IPS DF 6.9 (cell line): Measurements from ENCODE around the gene SUPT3H.

Experiments used
- DNase-seq: peaks from one replicate; pipeline ENCODE4 v3.0.0-alpha.2; 2013; ENCODE audit warnings: low read depth, low spot score
- H3K27ac ChIP-seq: one replicate; pipeline ENCODE4 v1.5.1; 2013; ENCODE audit warnings: low read length, control low read depth
- H3K27me3 ChIP-seq: 2 replicates; pipeline ENCODE4 v1.6.1; 2013; ENCODE audit warnings: mild to moderate bottlenecking, low read length; ENCODE audit not compliant: control insufficient read depth, insufficient read depth
- H3K36me3 ChIP-seq: 2 replicates; pipeline ENCODE4 v1.6.1; 2013; ENCODE audit warnings: low read length; ENCODE audit not compliant: control insufficient read depth, insufficient read depth
- H3K4me1 ChIP-seq: 2 replicates; pipeline ENCODE4 v1.6.1; 2013; ENCODE audit warnings: low read length; ENCODE audit not compliant: control insufficient read depth, insufficient read depth
- H3K4me3 ChIP-seq: 2 replicates; pipeline ENCODE4 v1.5.1; 2013; ENCODE audit warnings: mild to moderate bottlenecking, low read length
- H3K9me3 ChIP-seq: 2 replicates; pipeline ENCODE4 v1.6.1; 2013; ENCODE audit warnings: low read length, inconsistent platforms; ENCODE audit not compliant: control insufficient read depth, insufficient read depth
- WGBS: extraction: QIAGEN DNeasy Blood & Tissue Kit; methylation state at CpG from one replicate; pipeline ENCODE4 v1.1.7; 2013; ENCODE audit warnings: mixed read lengths, missing lambda C conversion rate; ENCODE audit not compliant: insufficient read length, insufficient coverage; 5-methylcytosine and 5-hydroxymethylcytosine counted together

The SUPT3H gene

GRCh38 chr6:45326698-45327417, 50.9 kb downstream of the SUPT3H start:
- no peaks in the 10 kb centered on the region for H3K27me3 ChIP-seq
- H3K9me3 ChIP-seq, result no peaks in the 10 kb centered on the region
- no CpG with 5 or more reads among the region's 5 CpGs for WGBS
- no peak for DNase-seq
- no peak overlapping the region for H3K27ac ChIP-seq
- H3K4me1 ChIP-seq, result no peaks in the 10 kb centered on the region
- H3K36me3 ChIP-seq, result no peaks in the 10 kb centered on the region
- H3K4me3 ChIP-seq, result no peak overlapping the region

- H3K4me1 ChIP-seq, result no peaks in the 10 kb centered on the region
- no peak for DNase-seq
- no peaks in the 10 kb centered on the region for H3K36me3 ChIP-seq
- no peak overlapping the region for H3K4me3 ChIP-seq
- no CpG with 5 or more reads among the region's 3 CpGs for WGBS
- H3K27ac ChIP-seq, result no peak overlapping the region
- no peaks in the 10 kb centered on the region for H3K9me3 ChIP-seq
- no peaks in the 10 kb centered on the region for H3K27me3 ChIP-seq
Measured at GRCh38 chr6:45323656-45324224, 54.0 kb downstream of the SUPT3H start.

GRCh38 chr6:45320349-45320748, 57.4 kb downstream of the SUPT3H start:
- no peak for DNase-seq
- Histone ChIP-seq H3K4me1 (no peaks in the 10 kb centered on the region), H3K9me3 (no peaks in the 10 kb centered on the region), H3K27ac (no peak overlapping the region), H3K4me3 (no peak overlapping the region), H3K27me3 (no peaks in the 10 kb centered on the region), H3K36me3 (no peaks in the 10 kb centered on the region)
- no CpG with 5 or more reads among the region's 4 CpGs for WGBS

- no peaks in the 10 kb centered on the region for H3K4me1 ChIP-seq
- H3K27me3 ChIP-seq, result no peaks in the 10 kb centered on the region
- no peaks in the 10 kb centered on the region for H3K36me3 ChIP-seq
- DNase-seq, result no peak
- no CpG with 5 or more reads among the region's 5 CpGs for WGBS
- no peaks in the 10 kb centered on the region; the same call in 1 of the 2 replicates for H3K9me3 ChIP-seq
- H3K27ac ChIP-seq, result no peak overlapping the region
- no peak overlapping the region for H3K4me3 ChIP-seq
Measured at GRCh38 chr6:45314146-45314545, 63.6 kb downstream of the SUPT3H start.

- no peak overlapping the region for H3K27ac ChIP-seq
- H3K36me3 ChIP-seq, result 0 out of 2 replicates have a peak, but pooled peaks cover 4% of the 10 kb centered on the region
- WGBS, result no CpG with 5 or more reads among the region's 7 CpGs
- H3K27me3 ChIP-seq, result no peaks in the 10 kb centered on the region
- DNase-seq, result no peak
- H3K4me3 ChIP-seq, result no peak overlapping the region
- no peaks in the 10 kb centered on the region for H3K4me1 ChIP-seq
- H3K9me3 ChIP-seq, result no peaks in the 10 kb centered on the region; the same call in 1 of the 2 replicates
Measured at GRCh38 chr6:45310118-45310788, 67.5 kb downstream of the SUPT3H start.

- 0 out of 2 replicates have a peak, but pooled peaks cover 4% of the 10 kb centered on the region for H3K36me3 ChIP-seq
- H3K9me3 ChIP-seq, result no peaks in the 10 kb centered on the region; the same call in 1 of the 2 replicates
- H3K27me3 ChIP-seq, result no peaks in the 10 kb centered on the region
- no peak overlapping the region for H3K27ac ChIP-seq
- no peak for DNase-seq
- no peaks in the 10 kb centered on the region for H3K4me1 ChIP-seq
- WGBS, result no CpG with 5 or more reads among the region's 1 CpG
- H3K4me3 ChIP-seq, result no peak overlapping the region
Measured at GRCh38 chr6:45305546-45305945, 72.2 kb downstream of the SUPT3H start.

GRCh38 chr6:45302832-45303231, 74.9 kb downstream of the SUPT3H start:
- no peaks in the 10 kb centered on the region; the same call in 1 of the 2 replicates for H3K9me3 ChIP-seq
- no peaks in the 10 kb centered on the region for H3K27me3 ChIP-seq
- DNase-seq, result no peak
- H3K36me3 ChIP-seq, result 0 out of 2 replicates have a peak, but pooled peaks cover 4% of the 10 kb centered on the region
- no CpG with 5 or more reads among the region's 3 CpGs for WGBS
- no peaks in the 10 kb centered on the region for H3K4me1 ChIP-seq
- no peak overlapping the region for H3K4me3 ChIP-seq
- no peak overlapping the region for H3K27ac ChIP-seq

- Histone ChIP-seq H3K4me3 (no peak overlapping the region), H3K27me3 (no peaks in the 10 kb centered on the region), H3K27ac (no peak overlapping the region), H3K9me3 (no peaks in the 10 kb centered on the region; the same call in 1 of the 2 replicates), H3K4me1 (no peaks in the 10 kb centered on the region), H3K36me3 (0 out of 2 replicates have a peak, but pooled peaks cover 4% of the 10 kb centered on the region)
- no CpG with 5 or more reads among the region's 3 CpGs for WGBS
- no peak for DNase-seq
Measured at GRCh38 chr6:45301348-45302142, 76.2 kb downstream of the SUPT3H start.

GRCh38 chr6:45300736-45301135, 77.0 kb downstream of the SUPT3H start:
- no CpG with 5 or more reads among the region's 1 CpG for WGBS
- H3K27me3 ChIP-seq, result no peaks in the 10 kb centered on the region
- H3K27ac ChIP-seq, result no peak overlapping the region
- no peaks in the 10 kb centered on the region for H3K4me1 ChIP-seq
- H3K36me3 ChIP-seq, result no peaks in the 10 kb centered on the region
- H3K4me3 ChIP-seq, result no peak overlapping the region
- no peak for DNase-seq
- no peaks in the 10 kb centered on the region; the same call in 1 of the 2 replicates for H3K9me3 ChIP-seq

GRCh38 chr6:45299096-45299581, 78.6 kb downstream of the SUPT3H start:
- H3K4me3 ChIP-seq, result no peak overlapping the region
- H3K36me3 ChIP-seq, result no peaks in the 10 kb centered on the region
- no peak overlapping the region for H3K27ac ChIP-seq
- no CpG with 5 or more reads among the region's 3 CpGs for WGBS
- H3K9me3 ChIP-seq, result no peaks in the 10 kb centered on the region; the same call in 1 of the 2 replicates
- H3K4me1 ChIP-seq, result no peaks in the 10 kb centered on the region
- H3K27me3 ChIP-seq, result no peaks in the 10 kb centered on the region
- no peak for DNase-seq
